ENCODE measurements around the gene GOLGA6L9. TPM values are rescaled to one million over a fixed set of nuclear protein-coding genes. Genes with fewer than 3 reads are reported as not detected.
"Not testable (repeated sequence)": the region's sequence is repeated elsewhere in the genome, so short reads cannot be mapped to it uniquely, and the experiment has no call there.

Gene GOLGA6L9
- total RNA-seq (2.9 TPM), polyA plus RNA-seq (ENCODE audit: insufficient read depth, low read depth, low replicate concordance) (1.3 TPM)
- long read RNA-seq, donor 1, result 0 reads
- long read RNA-seq, donor 2, full-length matches to known transcripts, result 1 of 15 reads
- long read RNA-seq, donor 2, partial matches to known transcripts, result 14 of 15 reads
- long read RNA-seq, donor 2, other reads (novel, unspliced or antisense), result 0 of 15 reads
- long read RNA-seq, donor 3, full-length matches to known transcripts, result 1 of 14 reads
- long read RNA-seq, donor 3, partial matches to known transcripts, result 13 of 14 reads
- long read RNA-seq, donor 3, other reads (novel, unspliced or antisense), result 0 of 14 reads
- long read RNA-seq, donor 4, partial matches to known transcripts, result 10 of 10 reads
- long read RNA-seq, donor 4, other reads (novel, unspliced or antisense), result 0 of 10 reads
- long read RNA-seq, donor 5, result 0 reads
- long read RNA-seq, donor 6, result 0 reads
- long read RNA-seq, donor 7, partial matches to known transcripts, result 1 of 8 reads
- long read RNA-seq, donor 7, other reads (novel, unspliced or antisense), result 7 of 8 reads
- long read RNA-seq, donor 8, result 0 reads
- long read RNA-seq, donor 9, result 0 reads
- long read RNA-seq, donor 10, result 0 reads

- H3K27me3 ChIP-seq (ENCODE audit: control insufficient read depth, insufficient read depth, low read length); H3K36me3 ChIP-seq (ENCODE audit: control insufficient read depth in 2 of 3, insufficient read depth in 3 of 3, low read length in 3 of 3); DNase-seq; intact Hi-C loops (cut with DNase I); H3K27ac ChIP-seq (ENCODE audit: low read depth in 2 of 2, low read length in 2 of 2); H3K4me1 ChIP-seq (ENCODE audit: control insufficient read depth in 2 of 3, insufficient read depth in 2 of 3, low read depth in 1 of 3, low read length in 3 of 3); H3K4me3 ChIP-seq (ENCODE audit: low read length in 3 of 3); H3K9me3 ChIP-seq (ENCODE audit: control insufficient read depth in 2 of 3, insufficient read depth in 1 of 3, low read length in 3 of 3); FAIRE-seq; H3K9ac ChIP-seq (ENCODE audit: low read length in 3 of 3): not testable (repeated sequence)
Observed at GRCh38 chr15:82429693-82430092, at the start of gene GOLGA6L9. TSS of gene GOLGA6L9 (plus strand) at chr15:82429816. CDS start at chr15:82430080, 264 bp downstream.

- H3K9me3 ChIP-seq (ENCODE audit: control insufficient read depth in 2 of 3, insufficient read depth in 1 of 3, low read length in 3 of 3); H3K36me3 ChIP-seq (ENCODE audit: control insufficient read depth in 2 of 3, insufficient read depth in 3 of 3, low read length in 3 of 3); H3K4me1 ChIP-seq (ENCODE audit: control insufficient read depth in 2 of 3, insufficient read depth in 2 of 3, low read depth in 1 of 3, low read length in 3 of 3); FAIRE-seq; H3K9ac ChIP-seq (ENCODE audit: low read length in 3 of 3); H3K27me3 ChIP-seq (ENCODE audit: control insufficient read depth, insufficient read depth, low read length); H3K27ac ChIP-seq (ENCODE audit: low read depth in 2 of 2, low read length in 2 of 2); intact Hi-C loops (cut with DNase I); H3K4me3 ChIP-seq (ENCODE audit: low read length in 3 of 3); DNase-seq: not testable (repeated sequence)
Observed at GRCh38 chr15:82381330-82381955, 48.2 kb upstream of the GOLGA6L9 start.

GRCh38 chr15:82387209-82387608 lies 42.4 kb upstream of the GOLGA6L9 start:
- DNase-seq; H3K9ac ChIP-seq (ENCODE audit: low read length in 3 of 3); H3K27me3 ChIP-seq (ENCODE audit: control insufficient read depth, insufficient read depth, low read length); H3K36me3 ChIP-seq (ENCODE audit: control insufficient read depth in 2 of 3, insufficient read depth in 3 of 3, low read length in 3 of 3); H3K9me3 ChIP-seq (ENCODE audit: control insufficient read depth in 2 of 3, insufficient read depth in 1 of 3, low read length in 3 of 3); intact Hi-C loops (cut with DNase I); H3K4me1 ChIP-seq (ENCODE audit: control insufficient read depth in 2 of 3, insufficient read depth in 2 of 3, low read depth in 1 of 3, low read length in 3 of 3); H3K27ac ChIP-seq (ENCODE audit: low read depth in 2 of 2, low read length in 2 of 2); FAIRE-seq; H3K4me3 ChIP-seq (ENCODE audit: low read length in 3 of 3): not testable (repeated sequence)

GRCh38 chr15:82390152-82390551 lies 39.5 kb upstream of the GOLGA6L9 start:
- intact Hi-C loops (cut with DNase I); H3K36me3 ChIP-seq (ENCODE audit: control insufficient read depth in 2 of 3, insufficient read depth in 3 of 3, low read length in 3 of 3); FAIRE-seq; H3K27me3 ChIP-seq (ENCODE audit: control insufficient read depth, insufficient read depth, low read length); H3K9me3 ChIP-seq (ENCODE audit: control insufficient read depth in 2 of 3, insufficient read depth in 1 of 3, low read length in 3 of 3); H3K4me1 ChIP-seq (ENCODE audit: control insufficient read depth in 2 of 3, insufficient read depth in 2 of 3, low read depth in 1 of 3, low read length in 3 of 3); H3K9ac ChIP-seq (ENCODE audit: low read length in 3 of 3); H3K27ac ChIP-seq (ENCODE audit: low read depth in 2 of 2, low read length in 2 of 2); DNase-seq; H3K4me3 ChIP-seq (ENCODE audit: low read length in 3 of 3): not testable (repeated sequence)

GRCh38 chr15:82392077-82392476 lies 37.5 kb upstream of the GOLGA6L9 start:
- H3K9me3 ChIP-seq (ENCODE audit: control insufficient read depth in 2 of 3, insufficient read depth in 1 of 3, low read length in 3 of 3); H3K36me3 ChIP-seq (ENCODE audit: control insufficient read depth in 2 of 3, insufficient read depth in 3 of 3, low read length in 3 of 3); H3K9ac ChIP-seq (ENCODE audit: low read length in 3 of 3); H3K4me1 ChIP-seq (ENCODE audit: control insufficient read depth in 2 of 3, insufficient read depth in 2 of 3, low read depth in 1 of 3, low read length in 3 of 3); H3K4me3 ChIP-seq (ENCODE audit: low read length in 3 of 3); intact Hi-C loops (cut with DNase I); FAIRE-seq; DNase-seq; H3K27me3 ChIP-seq (ENCODE audit: control insufficient read depth, insufficient read depth, low read length); H3K27ac ChIP-seq (ENCODE audit: low read depth in 2 of 2, low read length in 2 of 2): not testable (repeated sequence)

Measured in kidney (tissue), 19 donors.